Fibroblast of lung (primary cell): ENCODE results near the gene LRRC36.

Experiments used
- CTCF ChIP-seq, 2 donors: IDR thresholded peaks in 1 of 2; conservative IDR thresholded peaks in 1 of 2; 1 replicate in 1 of 2; 2 replicates in 1 of 2; pipeline ENCODE4 v1.5.1; 2011 to 2012; ENCODE audit warnings: low read length in 2 of 2, control low read depth in 1 of 2, inconsistent platforms in 1 of 2, low read depth in 1 of 2, mild to moderate bottlenecking in 1 of 2
- EZH2 ChIP-seq: IDR thresholded peaks from 2 replicates; pipeline ENCODE4 v1.5.1; 2012; ENCODE audit warnings: low read length, control low read depth, mild to moderate bottlenecking; ENCODE audit errors: missing control alignments

- TF ChIP-seq CTCF (conservative IDR thresholded peaks at IDR 0.05 in 1 of 2, IDR thresholded peaks at IDR 0.05 in 1 of 2; ENCODE audit: low read depth in 1 of 2, low read length in 2 of 2) (no peak), EZH2 (no peak)
These were observed 18.8 kb downstream of the LRRC36 start for GRCh38 chr16:67345401-67345800.
